ENCODE data around the gene AQR.

AQR gene

GRCh38 chr15:34883042-34883441, 86.5 kb downstream of the AQR start:
- no peak for DNase-seq

- DNase-seq = no peak
These were observed 90.4 kb downstream of the AQR start for GRCh38 chr15:34879107-34879506.

GRCh38 chr15:34876640-34877039, 92.9 kb downstream of the AQR start:
- no peak for DNase-seq

GRCh38 chr15:34869110-34869509, 100.4 kb downstream of the AQR start:
- no peak for DNase-seq

GRCh38 chr15:34865531-34865930, 104.0 kb downstream of the AQR start:
- DNase-seq = no peak

- no peak for DNase-seq
These were observed 108.3 kb downstream of the AQR start for GRCh38 chr15:34861214-34861613.

- peak in 12 of 56 donors; percentile 2 to 49 (median 16) for DNase-seq
These were observed 113.6 kb downstream of the AQR start for GRCh38 chr15:34855893-34856292.

GRCh38 chr15:34855413-34855812, 114.1 kb downstream of the AQR start:
- no peak for DNase-seq

- no peak for DNase-seq
These were observed 115.3 kb downstream of the AQR start for GRCh38 chr15:34854232-34854631.

GRCh38 chr15:34853001-34853758, 116.4 kb downstream of the AQR start:
- DNase-seq = no peak

GRCh38 chr15:34851751-34852150, 117.8 kb downstream of the AQR start:
- DNase-seq = no peak

- no peak for DNase-seq
These were observed 118.5 kb downstream of the AQR start for GRCh38 chr15:34851007-34851406.

GRCh38 chr15:34850121-34850520, 119.4 kb downstream of the AQR start:
- peak in 1 of 56 donors; percentile 0 for DNase-seq

- DNase-seq = no peak
These were observed 120.1 kb downstream of the AQR start for GRCh38 chr15:34849364-34849959.

GRCh38 chr15:34847598-34847997, 121.9 kb downstream of the AQR start:
- no peak for DNase-seq

- peak in 1 of 56 donors; percentile 13 for DNase-seq
These were observed 128.2 kb downstream of the AQR start for GRCh38 chr15:34841262-34841725.

GRCh38 chr15:34838282-34838681, 131.3 kb downstream of the AQR start:
- DNase-seq = no peak

- no peak for DNase-seq
These were observed 132.1 kb downstream of the AQR start for GRCh38 chr15:34837246-34838016.

GRCh38 chr15:34828145-34828911, 141.2 kb downstream of the AQR start:
- no peak for DNase-seq

GRCh38 chr15:34821831-34822230, 147.7 kb downstream of the AQR start:
- no peak for DNase-seq

GRCh38 chr15:34820110-34820509, 149.4 kb downstream of the AQR start:
- no peak for DNase-seq
